Measurements from ENCODE around the gene LYPLA2.

The LYPLA2 gene

GRCh38 chr1:23759277-23759676 is 31.7 kb upstream of the LYPLA2 start:
- TF ChIP-seq CTCF (IDR thresholded peaks at IDR 0.05; ENCODE audit: insufficient read depth, low read length, missing control alignments): no peak
- POLR2A ChIA-PET: no interaction called here
- H3K4me3 ChIP-seq (ENCODE audit: low read depth, low read length): no peak overlapping the region
- DNase-seq (ENCODE audit: low read depth, low spot score): no peak
- CTCF ChIA-PET: interaction anchor here (2.5 to 3.7 kb wide), 2 partner anchors 12 to 14 kb away, joined by 12 to 26 read pairs; no protein-coding TSS in a partner anchor

GRCh38 chr1:23763041-23763577 is 27.8 kb upstream of the LYPLA2 start:
- TF ChIP-seq CTCF (IDR thresholded peaks at IDR 0.05; ENCODE audit: insufficient read depth, low read length, missing control alignments): no peak
- ChIA-PET POLR2A (interaction anchor here (0.6 kb wide), 1 partner anchor 322 kb away, joined by 5 read pairs; no protein-coding TSS in a partner anchor), CTCF (interaction anchor here (1.6 to 3.5 kb wide), 3 partner anchors 8 to 153 kb away, joined by 6 to 18 read pairs (median 7); no protein-coding TSS in a partner anchor)
- DNase-seq (ENCODE audit: low read depth, low spot score): no peak
- no peak overlapping the region for H3K4me3 ChIP-seq (ENCODE audit: low read depth, low read length)

- TF ChIP-seq CTCF (IDR thresholded peaks at IDR 0.05; ENCODE audit: insufficient read depth, low read length, missing control alignments): no peak
- POLR2A ChIA-PET: no interaction called here
- CTCF ChIA-PET: interaction anchor here (1.2 to 3.8 kb wide), 2 partner anchors 15 to 148 kb away, joined by 4 to 53 read pairs; no protein-coding TSS in a partner anchor
- DNase-seq (ENCODE audit: low read depth, low spot score): no peak
- H3K4me3 ChIP-seq (ENCODE audit: low read depth, low read length): no peak overlapping the region
Measured at GRCh38 chr1:23768733-23769132, 22.2 kb upstream of the LYPLA2 start.

GRCh38 chr1:23772049-23772853 is 18.7 kb upstream of the LYPLA2 start:
- ChIA-PET POLR2A (interaction anchor here (1.5 kb wide), 1 partner anchor 18 kb away, joined by 3 read pairs; no protein-coding TSS in a partner anchor), CTCF (interaction anchor here (0.6 to 3.8 kb wide), 39 partner anchors 9 to 342 kb away, joined by 3 to 53 read pairs (median 4); partner anchors contain the start of genes CNR2, FUCA1, LYPLA2 and MYOM3)
- peak; percentile 98 for TF ChIP-seq CTCF (IDR thresholded peaks at IDR 0.05; ENCODE audit: insufficient read depth, low read length, missing control alignments)
- H3K4me3 ChIP-seq (ENCODE audit: low read depth, low read length): no peak overlapping the region
- DNase-seq (ENCODE audit: low read depth, low spot score): no peak

- H3K4me3 ChIP-seq (ENCODE audit: low read depth, low read length): no peak overlapping the region
- TF ChIP-seq CTCF (IDR thresholded peaks at IDR 0.05; ENCODE audit: insufficient read depth, low read length, missing control alignments): no peak
- ChIA-PET CTCF (interaction anchor here (2.0 to 5.7 kb wide), 3 partner anchors 12 to 144 kb away, joined by 5 to 33 read pairs (median 7); no protein-coding TSS in a partner anchor), POLR2A (no interaction called here)
- DNase-seq (ENCODE audit: low read depth, low spot score): no peak
Measured at GRCh38 chr1:23772854-23773242, 18.1 kb upstream of the LYPLA2 start.

Data from AG04449 (cell line).